Osteocyte (in vitro differentiated cells): Measurements from ENCODE around the gene ANO4. TPM values are rescaled to one million over a fixed set of nuclear protein-coding genes. Genes with fewer than 3 reads are reported as not detected.
"Not testable (repeated sequence)": the region's sequence is repeated elsewhere in the genome, so short reads cannot be mapped to it uniquely, and the experiment has no call there.

Experiments used
- DNase-seq: peaks from one replicate; pipeline ENCODE4 v3.0.0; 2021; ENCODE audit warnings: mixed read lengths; ENCODE audit not compliant: unreplicated experiment; ENCODE audit errors: extremely low spot score
- H3K27ac Mint-ChIP-seq: one replicate; pipeline ENCODE4 v1.8.0; 2021; ENCODE audit warnings: mild to moderate bottlenecking, mixed read lengths; ENCODE audit not compliant: unreplicated experiment
- H3K27me3 Mint-ChIP-seq: one replicate; pipeline ENCODE4 v1.8.0; 2021; ENCODE audit warnings: mixed read lengths; ENCODE audit not compliant: unreplicated experiment
- H3K36me3 Mint-ChIP-seq: one replicate; pipeline ENCODE4 v1.8.0; 2021; ENCODE audit warnings: mixed read lengths; ENCODE audit not compliant: unreplicated experiment
- H3K4me1 Mint-ChIP-seq: one replicate; pipeline ENCODE4 v1.8.0; 2021; ENCODE audit warnings: mixed read lengths; ENCODE audit not compliant: unreplicated experiment
- H3K4me3 Mint-ChIP-seq: one replicate; pipeline ENCODE4 v1.8.0; 2021; ENCODE audit warnings: mild to moderate bottlenecking, moderate library complexity, mixed read lengths; ENCODE audit not compliant: unreplicated experiment
- H3K9me3 Mint-ChIP-seq: one replicate; pipeline ENCODE4 v1.8.0; 2021; ENCODE audit warnings: mixed read lengths; ENCODE audit not compliant: unreplicated experiment
- CTCF ChIP-seq: fragments of 200-600 bp; sonication (generic); IDR thresholded peaks from 2 replicates; pipeline ENCODE4 v1.5.0; 2021; ENCODE audit warnings: antibody characterized with exemption, mild to moderate bottlenecking, moderate library complexity
- total RNA-seq: library from RNA; stranded (reverse); gene quantifications from 2 replicates; pipeline ENCODE4 v1.2.1, GENCODE V29; 2021

The ANO4 gene
- total RNA-seq, 1 donor from 2014 or later, result 0.48 TPM

- Mint-ChIP-seq H3K4me1 (no peaks in the 10 kb centered on the region), H3K27ac (no peak overlapping the region), H3K27me3 (no peaks in the 10 kb centered on the region), H3K36me3 (no peaks in the 10 kb centered on the region), H3K9me3 (no peaks in the 10 kb centered on the region), H3K4me3 (no peak overlapping the region)
- no peak for DNase-seq
- no peak for TF ChIP-seq CTCF
Observed at GRCh38 chr12:101087920-101088319, 293.3 kb downstream of the ANO4 start.

- Mint-ChIP-seq H3K27me3 (no peaks in the 10 kb centered on the region), H3K27ac (no peak overlapping the region), H3K4me3 (no peak overlapping the region), H3K9me3 (no peaks in the 10 kb centered on the region), H3K4me1 (no peaks in the 10 kb centered on the region), H3K36me3 (no peaks in the 10 kb centered on the region)
- no peak for TF ChIP-seq CTCF
- DNase-seq, result no peak
Observed at GRCh38 chr12:101089271-101089670, 294.7 kb downstream of the ANO4 start.

- H3K4me1 Mint-ChIP-seq, result not testable (repeated sequence)
Observed at GRCh38 chr12:101090222-101090621, 295.6 kb downstream of the ANO4 start.

DNA sequence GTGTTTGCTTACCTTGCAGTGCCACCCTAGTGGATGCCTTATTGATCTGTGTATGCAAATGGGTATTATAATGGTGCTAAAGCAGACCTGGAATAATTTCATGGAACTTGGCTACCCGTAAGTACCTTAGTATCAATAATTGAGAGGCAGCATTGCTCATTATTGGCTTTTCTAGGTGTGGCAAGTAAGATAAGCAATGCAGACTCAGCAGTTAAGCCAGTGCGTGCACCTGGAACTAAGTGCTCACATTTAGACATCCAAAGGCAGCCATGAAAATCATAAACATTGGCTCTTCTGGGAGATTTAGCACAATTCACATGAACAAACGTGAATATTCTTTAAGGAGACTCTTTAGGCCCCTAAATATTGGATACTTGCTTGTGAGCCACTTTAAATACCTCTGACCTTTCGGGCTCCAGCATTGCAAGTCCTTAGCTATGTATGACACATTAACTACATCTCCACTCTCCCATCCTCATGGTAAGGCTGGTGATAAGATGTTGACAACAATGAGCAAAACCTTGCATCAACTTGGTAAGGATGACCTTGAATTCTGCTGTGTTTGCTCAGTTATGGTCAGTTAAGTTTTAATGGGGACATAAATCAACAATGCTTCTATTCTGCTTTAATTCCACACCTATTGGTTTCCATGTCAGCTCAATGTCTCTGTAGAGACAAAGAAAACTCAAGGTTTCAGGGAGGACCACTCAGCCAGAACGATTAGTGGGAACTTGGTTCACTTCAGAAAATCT lies 303.4 kb downstream of the ANO4 start:
- no peak overlapping the region for H3K27ac Mint-ChIP-seq
- TF ChIP-seq CTCF, result no peak
- no peaks in the 10 kb centered on the region for H3K9me3 Mint-ChIP-seq
- H3K27me3 Mint-ChIP-seq, result no peaks in the 10 kb centered on the region
- H3K36me3 Mint-ChIP-seq, result no peaks in the 10 kb centered on the region
- no peaks in the 10 kb centered on the region for H3K4me1 Mint-ChIP-seq
- no peak for DNase-seq
- no peak overlapping the region for H3K4me3 Mint-ChIP-seq

More at GRCh38 chr12:101090222-101090621, 295.6 kb downstream of the ANO4 start:
- DNase-seq, H3K9me3 Mint-ChIP-seq, H3K27ac Mint-ChIP-seq, H3K4me3 Mint-ChIP-seq, H3K27me3 Mint-ChIP-seq, H3K36me3 Mint-ChIP-seq: not testable (repeated sequence)

GRCh38 chr12:101107032-101107763 lies 312.6 kb downstream of the ANO4 start:
- no peak for TF ChIP-seq CTCF
- DNase-seq, result no peak
- Mint-ChIP-seq H3K4me3 (no peak overlapping the region), H3K36me3 (no peaks in the 10 kb centered on the region), H3K4me1 (no peaks in the 10 kb centered on the region), H3K9me3 (peaks cover 6% of the 10 kb centered on the region), H3K27ac (no peak overlapping the region), H3K27me3 (no peaks in the 10 kb centered on the region)
